GM23338 (cell line): ENCODE data around the gene HELT. TPM values are rescaled to one million over a fixed set of nuclear protein-coding genes. Genes with fewer than 3 reads are reported as not detected.
A peak's percentile ranks its signal among the peaks of the same experiment; 100 is the strongest.

Experiments used
- ATAC-seq: fragments of 200-7000 bp; cut with Tn5 transposase; 3 replicates; pipeline ENCODE4 v1.9.1; 2020
- DNase-seq: peaks from one replicate; pipeline ENCODE4 v3.0.0-alpha.2; 2015; ENCODE audit warnings: low spot score
- H2AFZ ChIP-seq: fragments of 200-600 bp; sonication (generic); 2 replicates; pipeline ENCODE4 v1.8.0; 2016; ENCODE audit warnings: antibody characterized with exemption, mild to moderate bottlenecking, moderate library complexity
- H3F3A ChIP-seq: fragments of 200-600 bp; sonication (generic); replicated peaks from 2 replicates; pipeline ENCODE4 v1.8.0; 2017; ENCODE audit warnings: antibody characterized with exemption, mixed run types, low read depth
- H3K27ac ChIP-seq: fragments of 200-600 bp; sonication (generic); 2 replicates; pipeline ENCODE4 v1.6.1; 2016; ENCODE audit warnings: low read depth
- H3K27me3 ChIP-seq: fragments of 200-600 bp; sonication (generic); 2 replicates; pipeline ENCODE4 v1.8.0; 2016; ENCODE audit warnings: mild to moderate bottlenecking, mixed run types, moderate library complexity; ENCODE audit not compliant: insufficient read depth
- H3K36me3 ChIP-seq: fragments of 200-600 bp; sonication (generic); 2 replicates; pipeline ENCODE4 v1.8.0; 2016; ENCODE audit warnings: mild to moderate bottlenecking; ENCODE audit not compliant: insufficient read depth
- H3K4me1 ChIP-seq: fragments of 200-600 bp; sonication (generic); 2 replicates; pipeline ENCODE4 v1.8.0; 2016; ENCODE audit warnings: mild to moderate bottlenecking, moderate library complexity; ENCODE audit not compliant: insufficient read depth
- H3K4me2 ChIP-seq: fragments of 200-600 bp; sonication (generic); 2 replicates; pipeline ENCODE4 v1.7.1; 2017; ENCODE audit warnings: mixed run types
- H3K4me3 ChIP-seq: fragments of 200-600 bp; sonication (generic); 2 replicates; pipeline ENCODE4 v1.6.1; 2016; ENCODE audit warnings: mixed run types
- H3K79me2 ChIP-seq: fragments of 200-600 bp; sonication (generic); replicated peaks from 2 replicates; pipeline ENCODE4 v1.8.0; 2017; ENCODE audit warnings: mild to moderate bottlenecking; ENCODE audit not compliant: insufficient read depth
- H3K9me2 ChIP-seq: fragments of 200-600 bp; sonication (generic); 2 replicates; pipeline ENCODE4 v1.8.0; 2017; ENCODE audit not compliant: insufficient read depth
- H4K20me1 ChIP-seq: fragments of 200-600 bp; sonication (generic); replicated peaks from 2 replicates; pipeline ENCODE4 v1.8.0; 2017; ENCODE audit warnings: mild to moderate bottlenecking; ENCODE audit not compliant: insufficient read depth
- H3K27ac Mint-ChIP-seq: 2 replicates; pipeline ENCODE4 v1.8.0; 2020; ENCODE audit warnings: inconsistent platforms, mild to moderate bottlenecking, moderate library complexity, mixed read lengths
- H3K27me3 Mint-ChIP-seq: 3 replicates; pipeline ENCODE4 v1.8.0; 2022; ENCODE audit warnings: low read depth, mild to moderate bottlenecking, moderate library complexity, mixed read lengths, inconsistent platforms; ENCODE audit not compliant: insufficient read depth, poor library complexity
- H3K36me3 Mint-ChIP-seq: 3 replicates; pipeline ENCODE4 v1.8.0; 2021; ENCODE audit warnings: low read depth, mild to moderate bottlenecking, inconsistent platforms, moderate library complexity, mixed read lengths
- H3K4me1 Mint-ChIP-seq: 3 replicates; pipeline ENCODE4 v1.8.0; 2020; ENCODE audit warnings: mild to moderate bottlenecking, inconsistent platforms, mixed read lengths
- H3K4me3 Mint-ChIP-seq: 3 replicates; pipeline ENCODE4 v1.8.0; 2021; ENCODE audit warnings: moderate library complexity, mild to moderate bottlenecking, inconsistent platforms, mixed read lengths
- H3K9me3 Mint-ChIP-seq: 3 replicates; pipeline ENCODE4 v1.8.0; 2020; ENCODE audit warnings: moderate library complexity, mild to moderate bottlenecking, inconsistent platforms, mixed read lengths
- CREB1 ChIP-seq: fragments of 250-450 bp; sonication (Bioruptor Pico); IDR thresholded peaks from 2 replicates; pipeline ENCODE4 v1.5.0; 2020; ENCODE audit warnings: low read depth, mild to moderate bottlenecking, moderate library complexity
- EZH2 ChIP-seq: fragments of 200-600 bp; sonication (generic); IDR thresholded peaks from one replicate; pipeline ENCODE4 v1.8.0; 2017; ENCODE audit warnings: antibody characterized with exemption, mild to moderate bottlenecking, low read depth; ENCODE audit not compliant: unreplicated experiment
- EZH2phosphoT487 ChIP-seq: fragments of 200-600 bp; sonication (generic); IDR thresholded peaks from one replicate; pipeline ENCODE4 v1.8.1; 2018; ENCODE audit warnings: antibody characterized with exemption; ENCODE audit not compliant: unreplicated experiment
- JUNB ChIP-seq: IDR thresholded peaks from one replicate; pipeline ENCODE4 v1.6.1; 2016; ENCODE audit warnings: antibody characterized with exemption; ENCODE audit not compliant: unreplicated experiment
- NANOG ChIP-seq: IDR thresholded peaks from 2 replicates; pipeline ENCODE4 v1.6.1; 2016; ENCODE audit warnings: antibody characterized with exemption, borderline replicate concordance
- POLR2AphosphoS5 ChIP-seq: IDR thresholded peaks from 2 replicates; pipeline ENCODE4 v1.6.1; 2016; ENCODE audit warnings: antibody characterized with exemption, low read depth
- STAT1 ChIP-seq: IDR thresholded peaks from one replicate; pipeline ENCODE4 v1.6.1; 2016; ENCODE audit warnings: antibody characterized with exemption; ENCODE audit not compliant: unreplicated experiment
- ZNF114 ChIP-seq: fragments of 250-450 bp; sonication (Bioruptor Pico); IDR thresholded peaks from 2 replicates; pipeline ENCODE4 v1.5.0; 2020; ENCODE audit warnings: mild to moderate bottlenecking, moderate library complexity
- ZNF331 ChIP-seq: fragments of 250-450 bp; sonication (Bioruptor Pico); IDR thresholded peaks from 2 replicates; pipeline ENCODE4 v1.5.0; 2020; ENCODE audit warnings: low read depth, mild to moderate bottlenecking, moderate library complexity
- polyA plus RNA-seq: library from polyadenylated mRNA; unstranded; fragments of >200 nt; fragmentation: Nextera tagmentation; extraction: Ambion mirVana; gene quantifications from 2 replicates; pipeline ENCODE4 v1.2.1, GENCODE V29; 2016
- total RNA-seq: library from RNA; depleted of rRNA; stranded (reverse); fragments of >200 nt; shearing (Covaris generic); gene quantifications from 2 replicates; pipeline ENCODE4 v1.2.3, GENCODE V29; 2014
- TF ChIP-seq, protein P1 (sequence below): IDR thresholded peaks from 2 replicates; pipeline ENCODE4 v1.6.1; 2016; ENCODE audit warnings: antibody characterized with exemption
- TF ChIP-seq, protein P2 (sequence below): fragments of 250-450 bp; sonication (Bioruptor Pico); IDR thresholded peaks from 2 replicates; pipeline ENCODE4 v1.5.0; 2020; ENCODE audit warnings: mild to moderate bottlenecking, moderate library complexity
- TF ChIP-seq, protein P3 (sequence below), 2 experiments: fragments of 200-600 bp in 1 of 2; sonication (generic) in 1 of 2; conservative IDR thresholded peaks; 2 replicates each; pipeline versions ENCODE4 v1.5.1 to v1.6.1; 2016 to 2017; ENCODE audit warnings: antibody characterized with exemption in 2 of 2, low read depth in 2 of 2, mild to moderate bottlenecking in 2 of 2, moderate library complexity in 1 of 2
- TF ChIP-seq, protein P4 (sequence below): IDR thresholded peaks from one replicate; pipeline ENCODE4 v1.6.1; 2018; ENCODE audit warnings: antibody characterized with exemption; ENCODE audit not compliant: unreplicated experiment

Gene HELT
- total and polyA plus RNA-seq, 2 experiments from 2014 or later, result not detected

DNA sequence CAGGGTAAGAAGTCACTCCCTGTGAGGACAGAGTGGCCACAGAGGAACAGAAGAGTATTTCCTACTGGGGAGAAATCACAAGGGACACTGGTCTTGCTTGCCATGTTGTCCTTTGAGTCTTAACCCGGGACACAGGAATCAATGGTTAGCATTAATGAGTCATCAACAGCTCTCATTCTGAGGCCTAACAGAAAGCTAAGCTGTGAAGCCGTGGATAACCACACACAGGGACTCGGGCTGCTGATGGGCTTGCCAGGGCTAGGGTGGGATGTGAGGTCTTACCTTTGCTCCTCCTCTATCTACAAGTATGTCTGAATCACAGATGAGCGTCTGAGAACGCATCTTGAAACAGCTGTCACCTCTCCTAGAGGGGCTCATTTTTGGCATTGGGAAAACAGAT, 22.2 kb downstream of the HELT start:
- Histone ChIP-seq H3K27me3 (no peaks in the 10 kb centered on the region), H3K36me3 (peaks cover 4% of the 10 kb centered on the region; the same call in 1 of the 2 replicates), H3K79me2 (no peaks in the 10 kb centered on the region), H3F3A (peaks cover 7% of the 10 kb centered on the region; the same call in 1 of the 2 replicates), H3K9me2 (no peaks in the 10 kb centered on the region), H3K4me3 (no peak overlapping the region), H4K20me1 (no peaks in the 10 kb centered on the region), H3K4me1 (no peaks in the 10 kb centered on the region), H3K27ac (no peak overlapping the region), H3K4me2 (no peak overlapping the region), H2AFZ (0 out of 2 replicates have a peak overlapping the region, but pooled peaks have one; percentile 78)
- no peak for DNase-seq
- Mint-ChIP-seq H3K36me3 (peaks cover 27% of the 10 kb centered on the region), H3K4me3 (no peak overlapping the region), H3K9me3 (peaks cover 45% of the 10 kb centered on the region), H3K27me3 (peaks cover 6% of the 10 kb centered on the region), H3K4me1 (peaks cover 11% of the 10 kb centered on the region), H3K27ac (no peak overlapping the region)
- ATAC-seq, result no peak
- TF ChIP-seq STAT1 (no peak), ZNF114 (CRISPR knock-in tag) (no peak), EZH2 (no peak), CREB1 (CRISPR knock-in tag) (no peak), ZNF331 (no peak), NANOG (no peak), JUNB (no peak), POLR2AphosphoS5 (no peak), EZH2phosphoT487 (no peak)
- TF ChIP-seq, protein P1, sequence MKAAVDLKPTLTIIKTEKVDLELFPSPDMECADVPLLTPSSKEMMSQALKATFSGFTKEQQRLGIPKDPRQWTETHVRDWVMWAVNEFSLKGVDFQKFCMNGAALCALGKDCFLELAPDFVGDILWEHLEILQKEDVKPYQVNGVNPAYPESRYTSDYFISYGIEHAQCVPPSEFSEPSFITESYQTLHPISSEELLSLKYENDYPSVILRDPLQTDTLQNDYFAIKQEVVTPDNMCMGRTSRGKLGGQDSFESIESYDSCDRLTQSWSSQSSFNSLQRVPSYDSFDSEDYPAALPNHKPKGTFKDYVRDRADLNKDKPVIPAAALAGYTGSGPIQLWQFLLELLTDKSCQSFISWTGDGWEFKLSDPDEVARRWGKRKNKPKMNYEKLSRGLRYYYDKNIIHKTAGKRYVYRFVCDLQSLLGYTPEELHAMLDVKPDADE, result no peak
- TF ChIP-seq, protein P2, sequence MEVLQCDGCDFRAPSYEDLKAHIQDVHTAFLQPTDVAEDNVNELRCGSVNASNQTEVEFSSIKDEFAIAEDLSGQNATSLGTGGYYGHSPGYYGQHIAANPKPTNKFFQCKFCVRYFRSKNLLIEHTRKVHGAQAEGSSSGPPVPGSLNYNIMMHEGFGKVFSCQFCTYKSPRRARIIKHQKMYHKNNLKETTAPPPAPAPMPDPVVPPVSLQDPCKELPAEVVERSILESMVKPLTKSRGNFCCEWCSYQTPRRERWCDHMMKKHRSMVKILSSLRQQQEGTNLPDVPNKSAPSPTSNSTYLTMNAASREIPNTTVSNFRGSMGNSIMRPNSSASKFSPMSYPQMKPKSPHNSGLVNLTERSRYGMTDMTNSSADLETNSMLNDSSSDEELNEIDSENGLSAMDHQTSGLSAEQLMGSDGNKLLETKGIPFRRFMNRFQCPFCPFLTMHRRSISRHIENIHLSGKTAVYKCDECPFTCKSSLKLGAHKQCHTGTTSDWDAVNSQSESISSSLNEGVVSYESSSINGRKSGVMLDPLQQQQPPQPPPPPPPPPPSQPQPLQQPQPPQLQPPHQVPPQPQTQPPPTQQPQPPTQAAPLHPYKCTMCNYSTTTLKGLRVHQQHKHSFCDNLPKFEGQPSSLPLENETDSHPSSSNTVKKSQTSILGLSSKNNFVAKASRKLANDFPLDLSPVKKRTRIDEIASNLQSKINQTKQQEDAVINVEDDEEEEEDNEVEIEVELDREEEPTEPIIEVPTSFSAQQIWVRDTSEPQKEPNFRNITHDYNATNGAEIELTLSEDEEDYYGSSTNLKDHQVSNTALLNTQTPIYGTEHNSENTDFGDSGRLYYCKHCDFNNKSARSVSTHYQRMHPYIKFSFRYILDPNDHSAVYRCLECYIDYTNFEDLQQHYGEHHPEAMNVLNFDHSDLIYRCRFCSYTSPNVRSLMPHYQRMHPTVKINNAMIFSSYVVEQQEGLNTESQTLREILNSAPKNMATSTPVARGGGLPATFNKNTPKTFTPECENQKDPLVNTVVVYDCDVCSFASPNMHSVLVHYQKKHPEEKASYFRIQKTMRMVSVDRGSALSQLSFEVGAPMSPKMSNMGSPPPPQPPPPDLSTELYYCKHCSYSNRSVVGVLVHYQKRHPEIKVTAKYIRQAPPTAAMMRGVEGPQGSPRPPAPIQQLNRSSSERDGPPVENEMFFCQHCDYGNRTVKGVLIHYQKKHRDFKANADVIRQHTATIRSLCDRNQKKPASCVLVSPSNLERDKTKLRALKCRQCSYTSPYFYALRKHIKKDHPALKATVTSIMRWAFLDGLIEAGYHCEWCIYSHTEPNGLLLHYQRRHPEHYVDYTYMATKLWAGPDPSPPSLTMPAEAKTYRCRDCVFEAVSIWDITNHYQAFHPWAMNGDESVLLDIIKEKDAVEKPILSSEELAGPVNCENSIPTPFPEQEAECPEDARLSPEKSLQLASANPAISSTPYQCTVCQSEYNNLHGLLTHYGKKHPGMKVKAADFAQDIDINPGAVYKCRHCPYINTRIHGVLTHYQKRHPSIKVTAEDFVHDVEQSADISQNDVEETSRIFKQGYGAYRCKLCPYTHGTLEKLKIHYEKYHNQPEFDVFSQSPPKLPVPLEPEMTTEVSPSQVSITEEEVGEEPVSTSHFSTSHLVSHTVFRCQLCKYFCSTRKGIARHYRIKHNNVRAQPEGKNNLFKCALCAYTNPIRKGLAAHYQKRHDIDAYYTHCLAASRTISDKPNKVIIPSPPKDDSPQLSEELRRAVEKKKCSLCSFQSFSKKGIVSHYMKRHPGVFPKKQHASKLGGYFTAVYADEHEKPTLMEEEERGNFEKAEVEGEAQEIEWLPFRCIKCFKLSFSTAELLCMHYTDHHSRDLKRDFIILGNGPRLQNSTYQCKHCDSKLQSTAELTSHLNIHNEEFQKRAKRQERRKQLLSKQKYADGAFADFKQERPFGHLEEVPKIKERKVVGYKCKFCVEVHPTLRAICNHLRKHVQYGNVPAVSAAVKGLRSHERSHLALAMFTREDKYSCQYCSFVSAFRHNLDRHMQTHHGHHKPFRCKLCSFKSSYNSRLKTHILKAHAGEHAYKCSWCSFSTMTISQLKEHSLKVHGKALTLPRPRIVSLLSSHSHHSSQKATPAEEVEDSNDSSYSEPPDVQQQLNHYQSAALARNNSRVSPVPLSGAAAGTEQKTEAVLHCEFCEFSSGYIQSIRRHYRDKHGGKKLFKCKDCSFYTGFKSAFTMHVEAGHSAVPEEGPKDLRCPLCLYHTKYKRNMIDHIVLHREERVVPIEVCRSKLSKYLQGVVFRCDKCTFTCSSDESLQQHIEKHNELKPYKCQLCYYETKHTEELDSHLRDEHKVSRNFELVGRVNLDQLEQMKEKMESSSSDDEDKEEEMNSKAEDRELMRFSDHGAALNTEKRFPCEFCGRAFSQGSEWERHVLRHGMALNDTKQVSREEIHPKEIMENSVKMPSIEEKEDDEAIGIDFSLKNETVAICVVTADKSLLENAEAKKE (CRISPR knock-in tag), result no peak
- TF ChIP-seq, protein P3, sequence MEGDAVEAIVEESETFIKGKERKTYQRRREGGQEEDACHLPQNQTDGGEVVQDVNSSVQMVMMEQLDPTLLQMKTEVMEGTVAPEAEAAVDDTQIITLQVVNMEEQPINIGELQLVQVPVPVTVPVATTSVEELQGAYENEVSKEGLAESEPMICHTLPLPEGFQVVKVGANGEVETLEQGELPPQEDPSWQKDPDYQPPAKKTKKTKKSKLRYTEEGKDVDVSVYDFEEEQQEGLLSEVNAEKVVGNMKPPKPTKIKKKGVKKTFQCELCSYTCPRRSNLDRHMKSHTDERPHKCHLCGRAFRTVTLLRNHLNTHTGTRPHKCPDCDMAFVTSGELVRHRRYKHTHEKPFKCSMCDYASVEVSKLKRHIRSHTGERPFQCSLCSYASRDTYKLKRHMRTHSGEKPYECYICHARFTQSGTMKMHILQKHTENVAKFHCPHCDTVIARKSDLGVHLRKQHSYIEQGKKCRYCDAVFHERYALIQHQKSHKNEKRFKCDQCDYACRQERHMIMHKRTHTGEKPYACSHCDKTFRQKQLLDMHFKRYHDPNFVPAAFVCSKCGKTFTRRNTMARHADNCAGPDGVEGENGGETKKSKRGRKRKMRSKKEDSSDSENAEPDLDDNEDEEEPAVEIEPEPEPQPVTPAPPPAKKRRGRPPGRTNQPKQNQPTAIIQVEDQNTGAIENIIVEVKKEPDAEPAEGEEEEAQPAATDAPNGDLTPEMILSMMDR (conservative IDR thresholded peaks at IDR 0.05; ENCODE audit: low read depth in 2 of 2), result no peak
- TF ChIP-seq, protein P4, sequence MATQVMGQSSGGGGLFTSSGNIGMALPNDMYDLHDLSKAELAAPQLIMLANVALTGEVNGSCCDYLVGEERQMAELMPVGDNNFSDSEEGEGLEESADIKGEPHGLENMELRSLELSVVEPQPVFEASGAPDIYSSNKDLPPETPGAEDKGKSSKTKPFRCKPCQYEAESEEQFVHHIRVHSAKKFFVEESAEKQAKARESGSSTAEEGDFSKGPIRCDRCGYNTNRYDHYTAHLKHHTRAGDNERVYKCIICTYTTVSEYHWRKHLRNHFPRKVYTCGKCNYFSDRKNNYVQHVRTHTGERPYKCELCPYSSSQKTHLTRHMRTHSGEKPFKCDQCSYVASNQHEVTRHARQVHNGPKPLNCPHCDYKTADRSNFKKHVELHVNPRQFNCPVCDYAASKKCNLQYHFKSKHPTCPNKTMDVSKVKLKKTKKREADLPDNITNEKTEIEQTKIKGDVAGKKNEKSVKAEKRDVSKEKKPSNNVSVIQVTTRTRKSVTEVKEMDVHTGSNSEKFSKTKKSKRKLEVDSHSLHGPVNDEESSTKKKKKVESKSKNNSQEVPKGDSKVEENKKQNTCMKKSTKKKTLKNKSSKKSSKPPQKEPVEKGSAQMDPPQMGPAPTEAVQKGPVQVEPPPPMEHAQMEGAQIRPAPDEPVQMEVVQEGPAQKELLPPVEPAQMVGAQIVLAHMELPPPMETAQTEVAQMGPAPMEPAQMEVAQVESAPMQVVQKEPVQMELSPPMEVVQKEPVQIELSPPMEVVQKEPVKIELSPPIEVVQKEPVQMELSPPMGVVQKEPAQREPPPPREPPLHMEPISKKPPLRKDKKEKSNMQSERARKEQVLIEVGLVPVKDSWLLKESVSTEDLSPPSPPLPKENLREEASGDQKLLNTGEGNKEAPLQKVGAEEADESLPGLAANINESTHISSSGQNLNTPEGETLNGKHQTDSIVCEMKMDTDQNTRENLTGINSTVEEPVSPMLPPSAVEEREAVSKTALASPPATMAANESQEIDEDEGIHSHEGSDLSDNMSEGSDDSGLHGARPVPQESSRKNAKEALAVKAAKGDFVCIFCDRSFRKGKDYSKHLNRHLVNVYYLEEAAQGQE, result no peak
